HL-60 (cell line): ENCODE data around the gene PTPRG.

Experiments used
- DNase-seq, 2 experiments: peaks; one replicate each; pipeline ENCODE4 v3.0.0-alpha.2; 2010 to 2020; ENCODE audit warnings: low read depth in 1 of 2, low spot score in 1 of 2
- H3K27ac ChIP-seq: fragments of 250-450 bp; sonication (Bioruptor Pico); replicated peaks from 2 replicates; pipeline ENCODE4 v1.5.1; 2020; ENCODE audit warnings: mild to moderate bottlenecking, moderate library complexity
- H3K27me3 ChIP-seq: fragments of 250-450 bp; sonication (Bioruptor Pico); 2 replicates; pipeline ENCODE4 v1.5.1; 2021; ENCODE audit warnings: mild to moderate bottlenecking, moderate library complexity; ENCODE audit not compliant: insufficient read depth, poor library complexity, severe bottlenecking
- H3K4me3 ChIP-seq: replicated peaks from 2 replicates; pipeline ENCODE4 v1.5.1; 2011; ENCODE audit warnings: mild to moderate bottlenecking, control low read depth, low read length; ENCODE audit not compliant: insufficient read depth
- CTCF ChIP-seq: IDR thresholded peaks from one replicate; pipeline ENCODE4 v1.5.1; 2011; ENCODE audit warnings: low read length, control low read depth, inconsistent platforms; ENCODE audit not compliant: insufficient read depth
- GABPA ChIP-seq: IDR thresholded peaks from 2 replicates; pipeline ENCODE4 v1.6.1; 2012; ENCODE audit warnings: low read depth
- POLR2AphosphoS5 ChIP-seq: IDR thresholded peaks from 2 replicates; pipeline ENCODE4 v1.6.1; 2012; ENCODE audit warnings: low read depth
- REST ChIP-seq: IDR thresholded peaks from 2 replicates; pipeline ENCODE4 v1.6.1; 2012; ENCODE audit warnings: low read depth; ENCODE audit not compliant: insufficient replicate concordance
- SPI1 ChIP-seq: IDR thresholded peaks from 2 replicates; pipeline ENCODE4 v1.6.1; 2012; ENCODE audit warnings: low read depth, mild to moderate bottlenecking, borderline replicate concordance

Gene PTPRG

GRCh38 chr3:62119139-62119538 is 557.8 kb downstream of the PTPRG start:
- Histone ChIP-seq H3K4me3 (no peak overlapping the region), H3K27me3 (no peaks in the 10 kb centered on the region), H3K27ac (no peak overlapping the region)
- DNase-seq: no peak
- TF ChIP-seq POLR2AphosphoS5: no peak
- no peak for TF ChIP-seq CTCF
- TF ChIP-seq SPI1: no peak

GRCh38 chr3:62122819-62123218 is 561.4 kb downstream of the PTPRG start:
- no peak for DNase-seq

GRCh38 chr3:62125380-62125779 is 564.0 kb downstream of the PTPRG start:
- TF ChIP-seq POLR2AphosphoS5 (no peak), CTCF (no peak), GABPA (no peak), REST (no peak), SPI1 (no peak)
- no peak overlapping the region for H3K4me3 ChIP-seq
- no peaks in the 10 kb centered on the region for H3K27me3 ChIP-seq
- no peak for DNase-seq
- H3K27ac ChIP-seq: no peak overlapping the region

More at GRCh38 chr3:62122819-62123218, 561.4 kb downstream of the PTPRG start:
- no peaks in the 10 kb centered on the region for H3K27me3 ChIP-seq
- no peak overlapping the region for H3K4me3 ChIP-seq
- TF ChIP-seq REST (no peak), POLR2AphosphoS5 (no peak), SPI1 (no peak), GABPA (no peak), CTCF (no peak)
- H3K27ac ChIP-seq: no peak overlapping the region

- Histone ChIP-seq H3K27me3 (no peaks in the 10 kb centered on the region), H3K27ac (no peak overlapping the region), H3K4me3 (no peak overlapping the region)
- TF ChIP-seq SPI1 (no peak), REST (no peak), GABPA (no peak), POLR2AphosphoS5 (no peak), CTCF (no peak)
- no peak for DNase-seq
Measured at GRCh38 chr3:62127116-62127515, 565.7 kb downstream of the PTPRG start.
